Measurements from ENCODE around the gene CDK2.
A peak's percentile ranks its signal among the peaks of the same experiment; 100 is the strongest.

CDK2 gene

GRCh38 chr12:55938826-55939501 is 27.7 kb upstream of the CDK2 start:
- DNase-seq (ENCODE audit: low spot score), result no peak

GRCh38 chr12:55940065-55940732 is 26.4 kb upstream of the CDK2 start:
- DNase-seq (ENCODE audit: low spot score), result peak; percentile 80

GRCh38 chr12:55942055-55942454 is 24.6 kb upstream of the CDK2 start:
- no peak for DNase-seq (ENCODE audit: low spot score)

GRCh38 chr12:55942577-55943136 is 24.0 kb upstream of the CDK2 start:
- DNase-seq (ENCODE audit: low spot score), result no peak

- no peak for DNase-seq (ENCODE audit: low spot score)
These were observed 20.1 kb upstream of the CDK2 start for GRCh38 chr12:55946553-55946952.

GRCh38 chr12:55955344-55955743 is 11.3 kb upstream of the CDK2 start:
- DNase-seq (ENCODE audit: low spot score), result no peak

GRCh38 chr12:55955800-55956508 is 10.7 kb upstream of the CDK2 start:
- DNase-seq (ENCODE audit: low spot score), result no peak

GRCh38 chr12:55957106-55957859 is 9.3 kb upstream of the CDK2 start:
- no peak for DNase-seq (ENCODE audit: low spot score)

- no peak for DNase-seq (ENCODE audit: low spot score)
These were observed 2.9 kb upstream of the CDK2 start for GRCh38 chr12:55963760-55964159.

- DNase-seq (ENCODE audit: low spot score), result no peak
These were observed 1.4 kb upstream of the CDK2 start for GRCh38 chr12:55965240-55965639.

GRCh38 chr12:55965941-55966407 is 656 bp upstream of the CDK2 start, which contains the start of gene PMEL:
Gene PMEL (minus strand): TSS chr12:55966042. CDS start chr12:55966011, 31 bp downstream.
- no peak for DNase-seq (ENCODE audit: low spot score)

GRCh38 chr12:55969356-55969755 is 2.7 kb downstream of the CDK2 start:
- no peak for DNase-seq (ENCODE audit: low spot score)

- DNase-seq (ENCODE audit: low spot score), result no peak
These were observed 4.1 kb downstream of the CDK2 start for GRCh38 chr12:55970775-55971174.

GRCh38 chr12:55972042-55972441 is 5.4 kb downstream of the CDK2 start:
- no peak for DNase-seq (ENCODE audit: low spot score)

GRCh38 chr12:55972456-55972855 is 5.8 kb downstream of the CDK2 start:
- DNase-seq (ENCODE audit: low spot score), result no peak

GRCh38 chr12:55972911-55973598 is 6.4 kb downstream of the CDK2 start:
- DNase-seq (ENCODE audit: low spot score), result no peak

GRCh38 chr12:55973599-55974307 is 7.1 kb downstream of the CDK2 start, which contains the start of gene RAB5B:
Gene RAB5B (plus strand): TSS chr12:55974078. CDS start chr12:55986961, 12,883 bp downstream.
- DNase-seq (ENCODE audit: low spot score), result peak; percentile 100

- DNase-seq (ENCODE audit: low spot score), result no peak
These were observed 7.7 kb downstream of the CDK2 start for GRCh38 chr12:55974308-55974730.

- DNase-seq (ENCODE audit: low spot score), result no peak
These were observed 11.8 kb downstream of the CDK2 start for GRCh38 chr12:55978393-55978792.

- no peak for DNase-seq (ENCODE audit: low spot score)
These were observed 12.4 kb downstream of the CDK2 start for GRCh38 chr12:55979069-55979468.

Data from putamen (tissue), 1 donor.